Measurements from ENCODE around the gene NOS1AP. TPM values are rescaled to one million over a fixed set of nuclear protein-coding genes. Genes with fewer than 3 reads are reported as not detected.

The NOS1AP gene
- total and polyA plus RNA-seq, 9 of the 15 experiments (the other 6 are each of a cell fraction or from before 2014, with no cell fraction given) = 0.07 to 1.5 (median 0.22) TPM

GRCh38 chr1:162069334-162070093 lies at the start of gene NOS1AP (continued):
- TF ChIP-seq HDAC1 (IDR thresholded peaks at IDR 0.05) (no peak), ZSCAN32 (CRISPR knock-in tag; IDR thresholded peaks at IDR 0.05) (no peak), ARID2 (IDR thresholded peaks at IDR 0.05) (no peak), ZFX (CRISPR knock-in tag; IDR thresholded peaks at IDR 0.05) (peak; percentile 9), RB1 (IDR thresholded peaks at IDR 0.05; ENCODE audit: low read depth) (peak; percentile 76), NRF1 (conservative IDR thresholded peaks at IDR 0.05 in 1 of 2, IDR thresholded peaks at IDR 0.05 in 1 of 2) (peak in 1 of 2 experiments; percentile 50; a peak in 2 of 4 replicates), TSHZ1 (CRISPR knock-in tag; IDR thresholded peaks at IDR 0.05) (no peak), EP400 (IDR thresholded peaks at IDR 0.05) (no peak), ZBTB17 (CRISPR knock-in tag; IDR thresholded peaks at IDR 0.05) (no peak), CEBPB (tag; IDR thresholded peaks at IDR 0.05) (no peak), SOX6 (IDR thresholded peaks at IDR 0.05) (0 out of 2 replicates have a peak, but pooled peaks have one; percentile 8), SIN3B (IDR thresholded peaks at IDR 0.05; ENCODE audit: low read depth) (0 out of 2 replicates have a peak, but pooled peaks have one; percentile 13), MTA1 (IDR thresholded peaks at IDR 0.05; ENCODE audit: borderline replicate concordance) (no peak), ZNF263 (CRISPR knock-in tag; IDR thresholded peaks at IDR 0.05; ENCODE audit: borderline replicate concordance) (no peak; the same call in 1 of the 2 replicates), SPI1 (IDR thresholded peaks at IDR 0.05; ENCODE audit: borderline replicate concordance, low read depth, low read length) (no peak), HMGN3 (IDR thresholded peaks at IDR 0.05; ENCODE audit: borderline replicate concordance, extremely low read depth, insufficient read length, low read depth, low read length) (peak; percentile 66), YY1 (IDR thresholded peaks at IDR 0.05; ENCODE audit: borderline replicate concordance in 1 of 3, control insufficient read depth in 1 of 3, extremely low read depth in 1 of 3, insufficient read depth in 3 of 3, insufficient read length in 1 of 3, insufficient replicate concordance in 2 of 3, low read depth in 1 of 3, low read length in 2 of 3) (no peak), ZNF589 (CRISPR knock-in tag; IDR thresholded peaks at IDR 0.05; ENCODE audit: low read depth) (no peak), NBN (IDR thresholded peaks at IDR 0.05; ENCODE audit: low read depth) (no peak), EHMT2 (IDR thresholded peaks at IDR 0.05) (no peak), NR2C2 (CRISPR knock-in tag; IDR thresholded peaks at IDR 0.05) (0 out of 2 replicates have a peak, but pooled peaks have one; percentile 24), NR2C2 (tag; IDR thresholded peaks at IDR 0.05) (no peak), CXXC5 (CRISPR knock-in tag; IDR thresholded peaks at IDR 0.05) (peak; percentile 54; the same call in 1 of the 2 replicates)
